Adrenal gland (tissue), 12 donors: ENCODE data around the gene RABGGTA. TPM values are rescaled to one million over a fixed set of nuclear protein-coding genes. Genes with fewer than 3 reads are reported as not detected.

Source experiments
- DNase-seq, 7 donors: peaks; one replicate each; pipeline ENCODE4 v3.0.0-alpha.2; 2019 to 2020
- H3K27ac ChIP-seq, 5 donors: fragments of 200-600 bp; sonication (generic) in 4 of 5; 1 replicate in 3 of 5; 2 replicates in 2 of 5; pipeline versions ENCODE4 v1.5.1 to v1.8.0; 2016 to 2020; ENCODE audit warnings: mild to moderate bottlenecking in 1 of 5
- H3K27me3 ChIP-seq: fragments of 200-600 bp; 2 replicates; pipeline ENCODE4 v1.8.0; 2021
- H3K36me3 ChIP-seq, 2 donors: fragments of 200-600 bp; replicated peaks in 1 of 2; 1 replicate in 1 of 2; 2 replicates in 1 of 2; pipeline versions ENCODE4 v1.5.1 to v1.8.0; 2018 to 2022
- H3K4me1 ChIP-seq, 2 donors: fragments of 200-600 bp; replicated peaks in 1 of 2; 1 replicate in 1 of 2; 2 replicates in 1 of 2; pipeline versions ENCODE4 v1.5.1 to v1.8.0; 2018 to 2021
- H3K4me3 ChIP-seq, 4 donors: fragments of 200-600 bp; sonication (generic) in 3 of 4; one replicate each; pipeline ENCODE4 v1.5.1; 2016 to 2018
- H3K9me3 ChIP-seq, 3 donors: fragments of 200-600 bp; sonication (generic) in 1 of 3; replicated peaks in 1 of 3; 1 replicate in 2 of 3; 2 replicates in 1 of 3; pipeline versions ENCODE4 v1.5.1 to v1.8.0; 2016 to 2021
- POLR2A ChIP-seq, 2 donors: fragments of 450-650 bp; IDR thresholded peaks; one replicate each; pipeline ENCODE4 v1.6.1; 2017; ENCODE audit warnings: antibody characterized with exemption in 2 of 2, mild to moderate bottlenecking in 2 of 2, moderate library complexity in 1 of 2
- WGBS, 4 donors: extraction: QIAGEN DNeasy Blood & Tissue Kit in 2 of 4; methylation state at CpG; one replicate each; pipeline versions ENCODE4 v1.1.5 to v1.1.7; 2013 to 2017; 5-methylcytosine and 5-hydroxymethylcytosine counted together
- intact Hi-C, 2 donors: fragments of 100-400 bp; cut with DNase I; formaldehyde crosslinking; loops; one replicate each; pipeline versions ENCODE4 v1.14.1 to v1.15.0; 2022 to 2023
- polyA plus RNA-seq, 3 donors: library from polyadenylated mRNA; stranded (reverse); fragments of 200-250 nt in 2 of 3; fragments of 350-450 nt in 1 of 3; fragmentation: Illumina TruSeq in 1 of 3; extraction: RNeasy Lipid Tissue Mini Kit (QIAGEN cat#74804) in 1 of 3; gene quantifications; one replicate each; pipeline ENCODE4 v1.2.3, GENCODE V29; 2013 to 2014
- total RNA-seq, 9 donors: library from RNA; depleted of rRNA in 4 of 9; stranded (reverse); fragments of >200 nt in 4 of 9; fragments of 120-200 nt in 1 of 9; fragmentation: NEBNext Ultra II Directional in 1 of 9; extraction: Animal tissue kit (Norgen Biotek cat#: 25700) in 1 of 9; gene quantifications; one replicate each; pipeline versions ENCODE4 v1.1.0 to v1.2.4, GENCODE V29; 2013 to 2023
- TF ChIP-seq, protein P1 (sequence below), 6 experiments: fragments of 450-650 bp in 4 of 6; fragments of 200-600 bp in 2 of 6; sonication (generic) in 1 of 6; IDR thresholded peaks; 1 replicate in 5 of 6; 2 replicates in 1 of 6; pipeline versions ENCODE4 v1.5.1 to v1.8.0; 2016 to 2021; ENCODE audit warnings: antibody characterized with exemption in 6 of 6, mild to moderate bottlenecking in 2 of 6, moderate library complexity in 1 of 6
- donor health status: healthy with polysubstance abuse.
- donor health status: Bipolar disorder and iron deficiency.
- donor health status: DM: yes; HTN: yes; CAD: no.
- donor health status: DM: no; HTN: no; CAD: no.
- donor health status: DM: no; HTN: no; CAD: no.
- donor health status: DM: yes; HTN: yes; CAD: no.

Gene RABGGTA
- total and polyA plus RNA-seq, 12 donors: 15.7 to 124 (median 32.6) TPM

DNA sequence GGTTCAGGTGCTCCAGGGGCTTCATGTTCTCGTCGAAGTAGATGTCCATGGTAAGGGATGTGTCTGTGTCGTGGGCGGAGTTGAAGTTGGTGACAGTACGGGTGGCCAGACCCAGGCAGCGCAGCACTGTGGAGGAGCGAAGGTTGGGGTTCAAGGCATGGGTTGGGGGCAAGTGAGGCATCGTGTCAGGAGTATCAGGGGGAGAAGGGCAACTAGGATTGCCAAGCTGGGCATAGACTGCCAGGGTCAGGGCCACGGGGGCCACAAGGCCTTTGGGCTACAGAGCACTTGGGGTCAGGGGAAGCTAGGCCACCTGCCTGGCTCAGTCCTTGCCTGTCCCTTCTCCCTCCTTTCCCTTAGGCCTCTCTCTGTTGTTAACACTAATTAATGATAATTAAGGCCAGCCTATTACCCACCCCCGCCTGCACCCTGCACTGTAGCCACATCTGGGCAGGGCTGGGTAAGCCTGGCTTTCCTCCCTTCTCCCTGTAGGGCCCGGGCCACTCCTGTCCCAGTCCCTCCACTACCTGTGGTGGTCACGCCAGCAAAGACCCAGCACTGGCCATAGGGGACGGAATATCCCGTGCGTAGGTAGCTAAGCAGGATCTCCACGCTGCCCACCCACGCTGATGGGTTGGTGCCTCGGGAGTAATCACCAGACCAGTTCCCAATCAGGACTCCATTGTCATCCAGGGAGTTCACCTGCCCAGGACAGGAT is 12.7 kb downstream of the RABGGTA start:
- intact Hi-C loops: no loop called here
- Histone ChIP-seq H3K27me3 (no peaks in the 10 kb centered on the region), H3K4me3 (no peak overlapping the region), H3K4me1 (no peaks in the 10 kb centered on the region), H3K27ac (peak overlapping the region in 1 of 5 donors; percentile 68), H3K9me3 (no peaks in the 10 kb centered on the region), H3K36me3 (no peaks in the 10 kb centered on the region)
- TF ChIP-seq, protein P1, sequence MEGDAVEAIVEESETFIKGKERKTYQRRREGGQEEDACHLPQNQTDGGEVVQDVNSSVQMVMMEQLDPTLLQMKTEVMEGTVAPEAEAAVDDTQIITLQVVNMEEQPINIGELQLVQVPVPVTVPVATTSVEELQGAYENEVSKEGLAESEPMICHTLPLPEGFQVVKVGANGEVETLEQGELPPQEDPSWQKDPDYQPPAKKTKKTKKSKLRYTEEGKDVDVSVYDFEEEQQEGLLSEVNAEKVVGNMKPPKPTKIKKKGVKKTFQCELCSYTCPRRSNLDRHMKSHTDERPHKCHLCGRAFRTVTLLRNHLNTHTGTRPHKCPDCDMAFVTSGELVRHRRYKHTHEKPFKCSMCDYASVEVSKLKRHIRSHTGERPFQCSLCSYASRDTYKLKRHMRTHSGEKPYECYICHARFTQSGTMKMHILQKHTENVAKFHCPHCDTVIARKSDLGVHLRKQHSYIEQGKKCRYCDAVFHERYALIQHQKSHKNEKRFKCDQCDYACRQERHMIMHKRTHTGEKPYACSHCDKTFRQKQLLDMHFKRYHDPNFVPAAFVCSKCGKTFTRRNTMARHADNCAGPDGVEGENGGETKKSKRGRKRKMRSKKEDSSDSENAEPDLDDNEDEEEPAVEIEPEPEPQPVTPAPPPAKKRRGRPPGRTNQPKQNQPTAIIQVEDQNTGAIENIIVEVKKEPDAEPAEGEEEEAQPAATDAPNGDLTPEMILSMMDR (IDR thresholded peaks at IDR 0.05): no peak
- TF ChIP-seq POLR2A (IDR thresholded peaks at IDR 0.05): no peak
- DNase-seq: no peak
- 88 to 92% (median 90%) methylated on average over 11 to 18 of the region's 18 CpGs for WGBS, 4 donors

DNA sequence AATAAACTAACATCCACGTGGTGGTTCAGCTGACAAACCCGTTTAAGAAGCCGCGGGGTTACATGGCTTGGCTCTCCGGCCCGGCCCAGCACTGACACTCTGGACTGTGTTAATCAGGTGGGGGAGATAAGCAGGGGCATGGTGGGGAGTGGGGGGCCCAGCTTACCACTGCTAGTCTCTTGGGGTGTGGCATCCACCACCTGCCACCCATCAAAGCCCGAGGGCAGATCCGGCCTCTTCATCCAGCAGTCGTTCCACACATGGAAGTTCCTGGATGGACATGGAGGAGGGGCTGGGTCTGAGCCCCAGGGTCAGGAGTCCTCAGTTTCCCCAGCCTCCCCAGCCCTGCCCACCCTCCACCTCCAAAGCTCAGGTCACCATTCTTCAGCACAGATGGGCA is 13.3 kb downstream of the RABGGTA start:
- Histone ChIP-seq H3K36me3 (no peaks in the 10 kb centered on the region), H3K27ac (peak overlapping the region in 1 of 5 donors; percentile 68), H3K4me3 (no peak overlapping the region), H3K27me3 (no peaks in the 10 kb centered on the region), H3K9me3 (no peaks in the 10 kb centered on the region), H3K4me1 (no peaks in the 10 kb centered on the region)
- intact Hi-C loops: no loop called here
- TF ChIP-seq, protein P1 (IDR thresholded peaks at IDR 0.05): no peak
- no peak for TF ChIP-seq POLR2A (IDR thresholded peaks at IDR 0.05)
- WGBS, 4 donors: 88 to 91% (median 90%) methylated on average over 6 to 9 of the region's 9 CpGs
- no peak for DNase-seq

DNA sequence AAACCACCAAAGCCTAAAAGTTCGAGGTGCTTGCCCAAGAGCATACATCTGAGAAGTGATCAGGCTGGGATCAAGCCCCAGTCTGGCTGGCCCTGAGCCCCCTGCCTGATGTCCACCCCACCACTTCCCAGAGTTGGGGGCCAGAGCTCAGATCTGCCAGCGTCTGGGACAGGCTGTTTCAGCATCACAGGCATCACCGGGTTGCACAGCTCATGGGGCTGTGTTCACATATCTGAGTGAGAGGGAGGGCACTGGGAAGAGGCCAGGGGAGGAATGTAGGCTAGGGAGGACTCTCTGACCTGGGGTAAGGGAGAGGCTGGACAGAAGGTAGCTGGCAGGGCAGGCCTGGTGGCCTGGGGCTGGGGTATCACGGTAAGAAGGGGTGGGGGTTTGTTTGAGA is 14.4 kb downstream of the RABGGTA start:
- no peaks in the 10 kb centered on the region for H3K27me3 ChIP-seq
- H3K27ac ChIP-seq: peak overlapping the region in 1 of 5 donors; percentile 2
- no peaks in the 10 kb centered on the region for H3K9me3 ChIP-seq
- no peak for TF ChIP-seq POLR2A (IDR thresholded peaks at IDR 0.05)
- TF ChIP-seq, protein P1 (IDR thresholded peaks at IDR 0.05): no peak
- H3K4me3 ChIP-seq: no peak overlapping the region
- 68 to 77% (median 73%) methylated on average over 3 to 4 of the region's 4 CpGs for WGBS, 4 donors
- H3K4me1 ChIP-seq: no peaks in the 10 kb centered on the region
- intact Hi-C loops: no loop called here
- DNase-seq: no peak
- no peaks in the 10 kb centered on the region for H3K36me3 ChIP-seq

GRCh38 chr14:24255931-24256711 is 15.3 kb downstream of the RABGGTA start:
- 93 to 97% (median 95%) methylated on average over 9 to 12 of the region's 12 CpGs for WGBS, 4 donors
- no peak for TF ChIP-seq POLR2A (IDR thresholded peaks at IDR 0.05)
- TF ChIP-seq, protein P1 (IDR thresholded peaks at IDR 0.05): no peak
- Histone ChIP-seq H3K9me3 (no peaks in the 10 kb centered on the region), H3K27ac (no peak overlapping the region), H3K36me3 (no peaks in the 10 kb centered on the region), H3K27me3 (no peaks in the 10 kb centered on the region), H3K4me3 (no peak overlapping the region), H3K4me1 (no peaks in the 10 kb centered on the region)
- intact Hi-C loops: no loop called here
- no peak for DNase-seq
